GM19025 (cell line): ENCODE measurements around the gene MGMT.

Source experiments
- ATAC-seq: cut with Tn5 transposase; IDR thresholded peaks from one replicate; pipeline ENCODE4 v1.9.1; 2021; ENCODE audit warnings: mild to moderate bottlenecking, low read depth, moderate library complexity; ENCODE audit not compliant: unreplicated experiment

The MGMT gene

GRCh38 chr10:129719415-129719739, 252.3 kb downstream of the MGMT start:
- no peak for ATAC-seq

- no peak for ATAC-seq
Observed at GRCh38 chr10:129719889-129720590, 253.0 kb downstream of the MGMT start.

GRCh38 chr10:129725011-129725410, 258.0 kb downstream of the MGMT start:
- ATAC-seq = no peak

- ATAC-seq = no peak
Observed at GRCh38 chr10:129725482-129725881, 258.4 kb downstream of the MGMT start.

GRCh38 chr10:129725890-129726631, 259.0 kb downstream of the MGMT start:
- no peak for ATAC-seq

- no peak for ATAC-seq
Observed at GRCh38 chr10:129727071-129727470, 260.0 kb downstream of the MGMT start.

GRCh38 chr10:129727495-129727894, 260.5 kb downstream of the MGMT start:
- no peak for ATAC-seq

- no peak for ATAC-seq
Observed at GRCh38 chr10:129728246-129728820, 261.3 kb downstream of the MGMT start.

- ATAC-seq = no peak
Observed at GRCh38 chr10:129728905-129729795, 262.1 kb downstream of the MGMT start.

- no peak for ATAC-seq
Observed at GRCh38 chr10:129730272-129730992, 263.4 kb downstream of the MGMT start.

GRCh38 chr10:129730993-129731325, 263.9 kb downstream of the MGMT start:
- ATAC-seq = no peak

- no peak for ATAC-seq
Observed at GRCh38 chr10:129740532-129741279, 273.7 kb downstream of the MGMT start.

GRCh38 chr10:129741280-129741977, 274.4 kb downstream of the MGMT start:
- no peak for ATAC-seq

GRCh38 chr10:129741978-129742741, 275.1 kb downstream of the MGMT start:
- no peak for ATAC-seq

GRCh38 chr10:129742742-129743550, 275.9 kb downstream of the MGMT start:
- ATAC-seq = no peak

GRCh38 chr10:129743738-129744133, 276.7 kb downstream of the MGMT start:
- ATAC-seq = no peak
